Measurements from ENCODE around the gene PDE8A. TPM values are rescaled to one million over a fixed set of nuclear protein-coding genes. Genes with fewer than 3 reads are reported as not detected.

PDE8A gene
- total and polyA plus RNA-seq, 5 experiments from 2014 or later: 0.90 to 32.3 (median 3.0) TPM

- H3K9me3 Mint-ChIP-seq: peaks cover 0 to 14% (median 0%) of the 10 kb centered on the region in 9 donors
- H3K4me3 Mint-ChIP-seq: no peak overlapping the region
- peaks cover 3 to 13% (median 5%) of the 10 kb centered on the region in 5 donors for H3K27me3 Mint-ChIP-seq
- H3K27ac Mint-ChIP-seq: peak overlapping the region in 2 of 10 donors; percentile 42 to 76
- DNase-seq (no peak), ATAC-seq (no peak)
- POLR2A ChIA-PET: no interaction called here
- no peaks in the 10 kb centered on the region for H3K4me1 Mint-ChIP-seq
- H3K36me3 Mint-ChIP-seq: no peaks in the 10 kb centered on the region
These were observed 14.3 kb upstream of the PDE8A start for GRCh38 chr15:84967380-84967779.

GRCh38 chr15:84968301-84968700 lies 13.4 kb upstream of the PDE8A start:
- H3K36me3 Mint-ChIP-seq: no peaks in the 10 kb centered on the region
- POLR2A ChIA-PET: interaction anchor here (0.8 kb wide), 1 partner anchor 12 kb away, joined by 3 read pairs; no protein-coding TSS in a partner anchor
- ATAC-seq (no peak), DNase-seq (no peak)
- H3K27me3 Mint-ChIP-seq: peaks cover 3 to 13% (median 4%) of the 10 kb centered on the region in 5 donors
- no peak overlapping the region for H3K27ac Mint-ChIP-seq
- peaks cover 0 to 14% (median 0%) of the 10 kb centered on the region in 9 donors for H3K9me3 Mint-ChIP-seq
- H3K4me3 Mint-ChIP-seq: no peak overlapping the region
- H3K4me1 Mint-ChIP-seq: no peaks in the 10 kb centered on the region

- H3K27ac Mint-ChIP-seq: no peak overlapping the region
- peaks cover 0 to 14% (median 0%) of the 10 kb centered on the region in 9 donors for H3K9me3 Mint-ChIP-seq
- no peak for DNase-seq
- H3K4me1 Mint-ChIP-seq: no peaks in the 10 kb centered on the region
- no peak for ATAC-seq
- H3K27me3 Mint-ChIP-seq: peaks cover 0 to 9% (median 0%) of the 10 kb centered on the region in 5 donors
- POLR2A ChIA-PET: interaction anchor here (0.5 to 0.8 kb wide), 2 partner anchors 11 to 30 kb away, joined by 3 read pairs; no protein-coding TSS in a partner anchor
- H3K4me3 Mint-ChIP-seq: no peak overlapping the region
- H3K36me3 Mint-ChIP-seq: no peaks in the 10 kb centered on the region
These were observed 12.4 kb upstream of the PDE8A start for GRCh38 chr15:84969257-84969656.

- no peak for DNase-seq
- Mint-ChIP-seq H3K27me3 (peaks cover 0 to 8% (median 2%) of the 10 kb centered on the region in 5 donors), H3K4me1 (no peaks in the 10 kb centered on the region), H3K4me3 (no peak overlapping the region), H3K9me3 (peaks cover 0 to 9% (median 0%) of the 10 kb centered on the region in 9 donors), H3K36me3 (no peaks in the 10 kb centered on the region), H3K27ac (no peak overlapping the region)
- POLR2A ChIA-PET: no interaction called here
- ATAC-seq: no peak
These were observed 10.8 kb upstream of the PDE8A start for GRCh38 chr15:84970843-84971242.

- Mint-ChIP-seq H3K27me3 (peaks cover 0 to 7% (median 2%) of the 10 kb centered on the region in 5 donors), H3K9me3 (no peaks in the 10 kb centered on the region), H3K4me1 (peaks cover 0 to 1% (median 0%) of the 10 kb centered on the region in 4 donors), H3K27ac (no peak overlapping the region), H3K4me3 (no peak overlapping the region), H3K36me3 (no peaks in the 10 kb centered on the region)
- no peak for DNase-seq
- no peak for ATAC-seq
- POLR2A ChIA-PET: no interaction called here
These were observed 7.9 kb upstream of the PDE8A start for GRCh38 chr15:84973492-84974460.

GRCh38 chr15:84975871-84976351 lies 5.7 kb upstream of the PDE8A start:
- H3K27ac Mint-ChIP-seq: no peak overlapping the region
- no peak for DNase-seq
- no peaks in the 10 kb centered on the region for H3K9me3 Mint-ChIP-seq
- ATAC-seq: no peak
- H3K27me3 Mint-ChIP-seq: peaks cover 0 to 7% (median 2%) of the 10 kb centered on the region in 5 donors
- POLR2A ChIA-PET: no interaction called here
- no peak overlapping the region for H3K4me3 Mint-ChIP-seq
- H3K4me1 Mint-ChIP-seq: peaks cover 1 to 9% (median 8%) of the 10 kb centered on the region in 4 donors
- H3K36me3 Mint-ChIP-seq: no peaks in the 10 kb centered on the region

GRCh38 chr15:84976746-84977345 lies 4.8 kb upstream of the PDE8A start:
- Mint-ChIP-seq H3K27me3 (peaks cover 0 to 7% (median 2%) of the 10 kb centered on the region in 5 donors), H3K27ac (no peak overlapping the region), H3K4me3 (no peak overlapping the region), H3K36me3 (no peaks in the 10 kb centered on the region), H3K4me1 (peaks cover 1 to 9% (median 8%) of the 10 kb centered on the region in 4 donors), H3K9me3 (no peaks in the 10 kb centered on the region)
- DNase-seq: no peak
- POLR2A ChIA-PET: no interaction called here
- no peak for ATAC-seq

GRCh38 chr15:84979651-84980050 lies 2.0 kb upstream of the PDE8A start:
- DNase-seq: no peak
- peak overlapping the region in 9 of 10 donors; percentile 56 to 98 (median 96) for H3K27ac Mint-ChIP-seq
- POLR2A ChIA-PET: interaction anchor here (0.6 to 2.1 kb wide), 5 partner anchors 8 to 344 kb away, joined by 3 to 7 read pairs (median 6); partner anchors contain the start of gene SEC11A

GRCh38 chr15:84980196-84981053 lies 1.2 kb upstream of the PDE8A start:
- Mint-ChIP-seq H3K4me3 (peak overlapping the region; percentile 89 to 97 (median 94)), H3K36me3 (no peaks in the 10 kb centered on the region), H3K9me3 (peaks cover 0 to 2% (median 0%) of the 10 kb centered on the region in 9 donors), H3K4me1 (peaks cover 4 to 38% (median 34%) of the 10 kb centered on the region in 4 donors), H3K27ac (peak overlapping the region; percentile 84 to 98 (median 96)), H3K27me3 (peaks cover 0 to 2% (median 0%) of the 10 kb centered on the region in 5 donors)
- DNase-seq: peak; percentile 75 to 98 (median 83)
- POLR2A ChIA-PET: interaction anchor here (0.7 to 2.7 kb wide), 20 partner anchors 8 to 409 kb away, joined by 3 to 15 read pairs (median 3); partner anchors contain the start of genes AKAP13, SEC11A, WDR73 and ZSCAN2
- ATAC-seq: peak; percentile 67 to 69

More at GRCh38 chr15:84979651-84980050, 2.0 kb upstream of the PDE8A start:
- Mint-ChIP-seq H3K9me3 (peaks cover 0 to 2% (median 0%) of the 10 kb centered on the region in 9 donors), H3K36me3 (no peaks in the 10 kb centered on the region), H3K4me3 (peak overlapping the region; percentile 89 to 97 (median 94)), H3K4me1 (peaks cover 3 to 31% (median 29%) of the 10 kb centered on the region in 4 donors), H3K27me3 (peaks cover 0 to 2% (median 0%) of the 10 kb centered on the region in 5 donors)
- no peak for ATAC-seq

GRCh38 chr15:84981054-84981710 lies 474 bp upstream of the PDE8A start:
- no peaks in the 10 kb centered on the region for H3K27me3 Mint-ChIP-seq
- ATAC-seq: peak; percentile 75 to 80
- H3K4me1 Mint-ChIP-seq: peaks cover 7 to 44% (median 37%) of the 10 kb centered on the region in 4 donors
- peak overlapping the region; percentile 88 to 97 (median 94) for H3K4me3 Mint-ChIP-seq
- H3K27ac Mint-ChIP-seq: peak overlapping the region; percentile 84 to 98 (median 96)
- DNase-seq: peak in 9 of 10 donors; percentile 92 to 98 (median 96)
- H3K36me3 Mint-ChIP-seq: no peaks in the 10 kb centered on the region
- peaks cover 0 to 2% (median 0%) of the 10 kb centered on the region in 9 donors for H3K9me3 Mint-ChIP-seq
- POLR2A ChIA-PET: interaction anchor here (0.7 to 2.7 kb wide), 20 partner anchors 8 to 410 kb away, joined by 3 to 15 read pairs (median 3); partner anchors contain the start of genes AKAP13, SEC11A, WDR73 and ZSCAN2

- DNase-seq: peak; percentile 30 to 74 (median 54)
- H3K36me3 Mint-ChIP-seq: no peaks in the 10 kb centered on the region
- peak overlapping the region; percentile 89 to 97 (median 94) for H3K4me3 Mint-ChIP-seq
- H3K27me3 Mint-ChIP-seq: no peaks in the 10 kb centered on the region
- H3K27ac Mint-ChIP-seq: peak overlapping the region; percentile 88 to 98 (median 95)
- peaks cover 11 to 53% (median 41%) of the 10 kb centered on the region in 4 donors for H3K4me1 Mint-ChIP-seq
- peaks cover 0 to 2% (median 0%) of the 10 kb centered on the region in 9 donors for H3K9me3 Mint-ChIP-seq
- ATAC-seq: peak in 1 of 2 donors; percentile 11
- POLR2A ChIA-PET: interaction anchor here (1.0 to 2.7 kb wide), 3 partner anchors 63 to 351 kb away, joined by 3 to 15 read pairs (median 4); no protein-coding TSS in a partner anchor
These were observed 755 bp downstream of the PDE8A start for GRCh38 chr15:84982301-84982920.

All from naive thymus-derived CD8-positive, alpha-beta T cell (primary cell).